Thoracic aorta (tissue), 2 donors: ENCODE data around the gene EEFSEC. TPM values are rescaled to one million over a fixed set of nuclear protein-coding genes. Genes with fewer than 3 reads are reported as not detected.

Experiments used
- ATAC-seq: fragments of 150-250 bp; one replicate; pipeline ENCODE4 v1.8.0; 2017; ENCODE audit warnings: low read depth; ENCODE audit not compliant: insufficient number of reproducible peaks, low FRiP score
- DNase-seq: peaks from one replicate; pipeline ENCODE4 v3.0.0-alpha.2; 2020; ENCODE audit warnings: low spot score
- H3K27ac ChIP-seq, 2 donors: fragments of 200-600 bp; sonication (generic); 1 replicate in 1 of 2; 2 replicates in 1 of 2; pipeline ENCODE4 v1.5.1; 2016; ENCODE audit warnings: mild to moderate bottlenecking in 2 of 2, moderate library complexity in 2 of 2
- H3K27me3 ChIP-seq: fragments of 200-600 bp; sonication (generic); replicated peaks from 2 replicates; pipeline ENCODE4 v1.6.0; 2016; ENCODE audit warnings: mild to moderate bottlenecking; ENCODE audit not compliant: insufficient read depth
- H3K36me3 ChIP-seq: fragments of 200-600 bp; sonication (generic); one replicate; pipeline ENCODE4 v1.5.1; 2016
- H3K4me1 ChIP-seq, 2 donors: fragments of 200-600 bp; sonication (generic); 1 replicate in 1 of 2; 2 replicates in 1 of 2; pipeline versions ENCODE4 v1.5.1 to v1.6.0; 2016; ENCODE audit warnings: low read depth in 2 of 2, mild to moderate bottlenecking in 1 of 2; ENCODE audit not compliant: control insufficient read depth in 1 of 2
- H3K4me3 ChIP-seq: fragments of 200-600 bp; sonication (generic); 2 replicates; pipeline ENCODE4 v1.5.1; 2016; ENCODE audit warnings: mild to moderate bottlenecking
- H3K9me3 ChIP-seq: fragments of 200-600 bp; sonication (generic); 2 replicates; pipeline ENCODE4 v1.5.1; 2016
- CTCF ChIP-seq: fragments of 200-600 bp; sonication (generic); IDR thresholded peaks from one replicate; pipeline ENCODE4 v1.5.1; 2019; ENCODE audit warnings: antibody characterized with exemption
- total RNA-seq, 2 donors: library from RNA; depleted of rRNA; stranded (reverse); fragments of >200 nt; gene quantifications; one replicate each; pipeline versions ENCODE4 v1.1.0 to v1.2.3, GENCODE V29; 2016

Gene EEFSEC
- total RNA-seq, 2 donors from 2014 or later, result 16.1 to 17.5 TPM

GRCh38 chr3:128362026-128362965 lies 209.0 kb downstream of the EEFSEC start:
- H3K4me1 ChIP-seq, result peaks cover 6 to 16% of the 10 kb centered on the region in 2 donors
- no peak overlapping the region for H3K27ac ChIP-seq
- TF ChIP-seq CTCF, result no peak
- DNase-seq (no peak), ATAC-seq (no peak)
- H3K4me3 ChIP-seq, result no peak overlapping the region
- no peaks in the 10 kb centered on the region for H3K27me3 ChIP-seq
- H3K9me3 ChIP-seq, result no peaks in the 10 kb centered on the region
- no peaks in the 10 kb centered on the region for H3K36me3 ChIP-seq

GRCh38 chr3:128364291-128364690 lies 211.0 kb downstream of the EEFSEC start:
- H3K4me1 ChIP-seq, result peaks cover 6 to 23% of the 10 kb centered on the region in 2 donors
- TF ChIP-seq CTCF, result no peak
- H3K27ac ChIP-seq, result no peak overlapping the region
- no peaks in the 10 kb centered on the region for H3K27me3 ChIP-seq
- no peak for DNase-seq
- no peak for ATAC-seq
- H3K9me3 ChIP-seq, result no peaks in the 10 kb centered on the region
- no peak overlapping the region for H3K4me3 ChIP-seq
- H3K36me3 ChIP-seq, result no peaks in the 10 kb centered on the region

GRCh38 chr3:128364808-128365360 lies 211.6 kb downstream of the EEFSEC start:
- Histone ChIP-seq H3K4me1 (peaks cover 6 to 24% of the 10 kb centered on the region in 2 donors), H3K27ac (no peak overlapping the region), H3K27me3 (no peaks in the 10 kb centered on the region), H3K9me3 (no peaks in the 10 kb centered on the region), H3K4me3 (no peak overlapping the region), H3K36me3 (no peaks in the 10 kb centered on the region)
- no peak for TF ChIP-seq CTCF
- DNase-seq (no peak), ATAC-seq (no peak)

GRCh38 chr3:128366136-128366535 lies 212.9 kb downstream of the EEFSEC start:
- Histone ChIP-seq H3K4me3 (no peak overlapping the region), H3K27ac (no peak overlapping the region), H3K36me3 (no peaks in the 10 kb centered on the region), H3K9me3 (no peaks in the 10 kb centered on the region), H3K27me3 (no peaks in the 10 kb centered on the region), H3K4me1 (peaks cover 0 to 11% of the 10 kb centered on the region in 2 donors)
- ATAC-seq (no peak), DNase-seq (no peak)
- TF ChIP-seq CTCF, result no peak

- H3K9me3 ChIP-seq, result no peaks in the 10 kb centered on the region
- TF ChIP-seq CTCF, result no peak
- DNase-seq (no peak), ATAC-seq (no peak)
- no peak overlapping the region for H3K4me3 ChIP-seq
- H3K4me1 ChIP-seq, result peaks cover 0 to 11% of the 10 kb centered on the region in 2 donors
- no peak overlapping the region for H3K27ac ChIP-seq
- H3K27me3 ChIP-seq, result no peaks in the 10 kb centered on the region
- no peaks in the 10 kb centered on the region for H3K36me3 ChIP-seq
Observed at GRCh38 chr3:128366652-128367051, 213.4 kb downstream of the EEFSEC start.
